ENCODE data around the gene TMEM179. TPM values are rescaled to one million over a fixed set of nuclear protein-coding genes. Genes with fewer than 3 reads are reported as not detected.

TMEM179 gene
- total RNA-seq, 4 donors from 2014 or later, result 0.66 to 0.84 (median 0.78) TPM; not detected in 1

DNA sequence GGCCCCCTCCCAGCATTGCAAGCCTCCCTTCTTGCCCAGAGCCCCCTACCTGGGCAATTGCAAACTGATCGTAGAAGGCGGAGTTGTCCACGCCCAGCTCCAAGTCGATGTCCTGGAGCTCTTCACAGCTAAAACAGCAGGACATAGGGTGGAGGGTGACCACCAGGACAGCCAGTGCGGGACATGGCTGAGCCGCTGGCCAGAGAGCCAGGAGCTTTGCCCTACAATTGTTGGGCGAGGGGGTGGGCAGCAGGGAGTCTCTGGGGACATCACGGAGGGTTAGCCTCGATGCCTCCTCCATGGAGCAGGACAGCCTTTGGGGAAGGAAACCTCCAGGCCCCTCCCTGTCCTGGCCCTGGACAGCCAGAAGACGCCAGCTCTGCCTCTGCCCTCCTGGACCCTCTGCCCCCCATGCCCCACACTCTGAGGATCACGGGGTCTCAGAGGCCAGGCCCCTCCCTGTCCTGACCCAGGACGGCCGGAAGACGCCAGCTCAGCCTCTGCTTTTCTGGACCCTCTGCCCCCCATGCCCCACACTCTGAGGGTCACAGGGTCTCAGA, 9.4 kb downstream of the TMEM179 start:
- no peaks in the 10 kb centered on the region for H3K9me3 ChIP-seq
- no peak for DNase-seq (ENCODE audit: low spot score in 2 of 2)
- H3K36me3 ChIP-seq, result no peaks in the 10 kb centered on the region
- peaks cover 0 to 11% of the 10 kb centered on the region in 2 donors for H3K27me3 ChIP-seq
- 77 to 79% methylated on average over 14 of the region's 14 CpGs for WGBS, 2 donors
- peaks cover 0 to 6% (median 0%) of the 10 kb centered on the region in 4 donors for H3K4me1 ChIP-seq
- H3K4me3 ChIP-seq, result no peak overlapping the region
- TF ChIP-seq EP300 (IDR thresholded peaks at IDR 0.05) (no peak), POLR2A (IDR thresholded peaks at IDR 0.05) (no peak), CTCF (IDR thresholded peaks at IDR 0.05) (no peak)
- H3K27ac ChIP-seq, result no peak overlapping the region

GRCh38 chr14:104594310-104595046, 10.1 kb downstream of the TMEM179 start:
- Histone ChIP-seq H3K27ac (no peak overlapping the region), H3K4me3 (no peak overlapping the region), H3K36me3 (no peaks in the 10 kb centered on the region), H3K9me3 (no peaks in the 10 kb centered on the region), H3K4me1 (peaks cover 0 to 6% (median 0%) of the 10 kb centered on the region in 4 donors), H3K27me3 (peaks cover 0 to 4% of the 10 kb centered on the region in 2 donors)
- TF ChIP-seq EP300 (IDR thresholded peaks at IDR 0.05), result no peak
- 81 to 85% methylated on average over 11 to 15 of the region's 15 CpGs for WGBS, 2 donors
- no peak for DNase-seq (ENCODE audit: low spot score in 2 of 2)

- DNase-seq (ENCODE audit: low spot score in 2 of 2), result no peak
- H3K27ac ChIP-seq, result no peak overlapping the region
- TF ChIP-seq EP300 (IDR thresholded peaks at IDR 0.05) (no peak), CTCF (IDR thresholded peaks at IDR 0.05) (no peak), POLR2A (IDR thresholded peaks at IDR 0.05) (no peak)
These were observed 10.8 kb downstream of the TMEM179 start for GRCh38 chr14:104593710-104594136.

GRCh38 chr14:104593241-104593701, 11.3 kb downstream of the TMEM179 start:
- DNase-seq (ENCODE audit: low spot score in 2 of 2), result no peak
- H3K27ac ChIP-seq, result no peak overlapping the region
- H3K27me3 ChIP-seq, result no peaks in the 10 kb centered on the region
- 62 to 65% methylated on average over 12 to 16 of the region's 18 CpGs for WGBS, 2 donors
- H3K9me3 ChIP-seq, result no peaks in the 10 kb centered on the region
- H3K4me1 ChIP-seq, result peaks cover 0 to 6% (median 0%) of the 10 kb centered on the region in 4 donors
- H3K36me3 ChIP-seq, result no peaks in the 10 kb centered on the region
- TF ChIP-seq POLR2A (IDR thresholded peaks at IDR 0.05) (no peak), EP300 (IDR thresholded peaks at IDR 0.05) (no peak)
- no peak overlapping the region for H3K4me3 ChIP-seq

More at GRCh38 chr14:104593710-104594136, 10.8 kb downstream of the TMEM179 start:
- WGBS, 2 donors, result 50 to 53% methylated on average over 4 to 11 of the region's 12 CpGs
- Histone ChIP-seq H3K36me3 (no peaks in the 10 kb centered on the region), H3K4me3 (no peak overlapping the region), H3K27me3 (no peaks in the 10 kb centered on the region), H3K4me1 (peaks cover 0 to 6% (median 0%) of the 10 kb centered on the region in 4 donors), H3K9me3 (no peaks in the 10 kb centered on the region)

- Histone ChIP-seq H3K36me3 (no peaks in the 10 kb centered on the region), H3K9me3 (no peaks in the 10 kb centered on the region), H3K27ac (no peak overlapping the region), H3K27me3 (no peaks in the 10 kb centered on the region), H3K4me3 (no peak overlapping the region), H3K4me1 (peaks cover 0 to 6% (median 0%) of the 10 kb centered on the region in 4 donors)
- WGBS, 2 donors, result 59 to 78% methylated on average over 3 to 5 of the region's 8 CpGs
- no peak for TF ChIP-seq POLR2A (IDR thresholded peaks at IDR 0.05)
- no peak for TF ChIP-seq EP300 (IDR thresholded peaks at IDR 0.05)
- DNase-seq (ENCODE audit: low spot score in 2 of 2), result no peak
These were observed 11.8 kb downstream of the TMEM179 start for GRCh38 chr14:104592785-104593184.

GRCh38 chr14:104592292-104592672, 12.3 kb downstream of the TMEM179 start:
- Histone ChIP-seq H3K4me3 (no peak overlapping the region), H3K9me3 (no peaks in the 10 kb centered on the region), H3K27ac (no peak overlapping the region), H3K27me3 (peaks cover 0 to 3% of the 10 kb centered on the region in 2 donors), H3K36me3 (no peaks in the 10 kb centered on the region), H3K4me1 (peaks cover 0 to 11% (median 0%) of the 10 kb centered on the region in 4 donors)
- no peak for DNase-seq (ENCODE audit: low spot score in 2 of 2)
- no peak for TF ChIP-seq POLR2A (IDR thresholded peaks at IDR 0.05)
- TF ChIP-seq EP300 (IDR thresholded peaks at IDR 0.05), result no peak
- no peak for TF ChIP-seq CTCF (IDR thresholded peaks at IDR 0.05)
- WGBS, 2 donors, result 81 to 94% methylated on average over 3 of the region's 3 CpGs
